ENCODE measurements around the gene TPH2. TPM values are rescaled to one million over a fixed set of nuclear protein-coding genes. Genes with fewer than 3 reads are reported as not detected.

Gene TPH2
- polyA plus RNA-seq, 12 donors, result 0.27 TPM; not detected in 11

DNA sequence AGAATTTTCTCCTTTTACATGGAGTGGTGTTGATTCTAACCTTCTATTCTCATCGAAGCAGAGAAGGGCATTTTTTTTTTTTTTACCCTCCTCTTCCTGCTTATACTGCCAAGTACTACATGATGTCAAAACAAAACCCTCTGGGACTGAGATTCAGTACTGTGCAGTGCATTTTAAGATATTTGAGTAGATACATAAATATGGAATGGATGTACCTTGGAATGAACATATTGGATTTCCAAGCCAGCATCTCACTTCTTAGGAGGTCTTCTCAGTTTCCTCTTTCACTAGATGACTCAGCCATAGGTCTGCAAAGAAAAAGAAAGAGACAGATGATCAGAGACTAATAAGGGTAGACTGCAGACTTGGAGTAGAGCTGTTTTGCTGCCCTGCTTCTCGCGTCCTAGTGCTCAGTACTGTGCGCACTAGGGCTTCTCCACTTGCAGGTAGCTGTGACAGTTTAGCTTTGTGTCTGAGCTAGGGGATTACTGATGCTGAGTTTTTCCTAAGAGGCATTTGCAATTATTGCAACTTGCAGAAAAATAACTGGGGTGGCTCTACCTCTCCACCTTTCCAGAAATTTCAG lies 20.4 kb downstream of the TPH2 start:
- DNase-seq, result no peak

DNA sequence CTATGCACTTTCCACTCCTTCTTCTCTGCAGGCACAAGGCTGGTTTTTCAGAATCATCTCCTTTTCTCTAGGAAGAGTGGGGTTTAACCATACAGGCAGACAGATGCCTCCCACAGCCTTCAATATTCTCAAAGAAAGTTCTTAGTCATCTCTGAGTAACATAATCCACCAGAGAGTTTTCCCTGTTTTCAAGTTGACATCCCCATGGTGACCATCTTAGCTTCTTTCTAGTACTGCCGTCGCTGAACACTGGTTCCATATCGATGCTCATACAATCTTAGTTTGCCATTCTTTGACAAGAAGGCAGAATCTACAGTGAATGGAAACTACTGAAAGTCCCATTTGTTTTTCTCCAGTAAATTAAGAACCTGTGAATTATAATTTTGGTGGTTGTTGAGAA lies 28.6 kb downstream of the TPH2 start:
- DNase-seq, result no peak

- no peak for DNase-seq
Observed at GRCh38 chr12:71969330-71969729, 30.7 kb downstream of the TPH2 start.

- no peak for DNase-seq
Observed at GRCh38 chr12:71970031-71970430, 31.4 kb downstream of the TPH2 start.

DNA sequence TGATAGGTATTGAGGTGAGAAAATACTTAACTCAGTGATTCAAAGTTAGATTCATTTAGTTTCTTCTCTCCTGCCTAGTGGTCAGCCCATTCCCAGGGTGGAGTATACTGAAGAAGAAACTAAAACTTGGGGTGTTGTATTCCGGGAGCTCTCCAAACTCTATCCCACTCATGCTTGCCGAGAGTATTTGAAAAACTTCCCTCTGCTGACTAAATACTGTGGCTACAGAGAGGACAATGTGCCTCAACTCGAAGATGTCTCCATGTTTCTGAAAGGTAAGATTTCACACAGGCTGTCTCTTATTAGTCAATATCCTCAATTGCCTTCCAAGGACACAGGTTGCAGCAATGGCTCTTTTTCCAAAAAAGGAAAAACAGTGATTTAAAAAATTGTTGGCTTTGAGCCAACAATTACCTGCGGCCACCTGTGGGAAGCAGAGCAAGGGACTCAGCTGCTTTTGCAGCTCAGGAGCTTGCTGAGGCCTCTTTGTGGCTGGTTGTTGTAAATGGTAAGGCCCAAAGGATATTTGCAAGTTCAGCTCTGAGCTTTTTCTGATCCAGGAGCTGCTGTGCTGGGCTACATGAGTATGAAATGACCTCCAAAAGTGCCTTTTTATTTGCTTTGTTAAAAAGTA lies 33.9 kb downstream of the TPH2 start:
- no peak for DNase-seq

GRCh38 chr12:71973687-71974086 lies 35.0 kb downstream of the TPH2 start:
- DNase-seq, result no peak

GRCh38 chr12:71980538-71980937 lies 41.9 kb downstream of the TPH2 start:
- DNase-seq, result no peak

DNA sequence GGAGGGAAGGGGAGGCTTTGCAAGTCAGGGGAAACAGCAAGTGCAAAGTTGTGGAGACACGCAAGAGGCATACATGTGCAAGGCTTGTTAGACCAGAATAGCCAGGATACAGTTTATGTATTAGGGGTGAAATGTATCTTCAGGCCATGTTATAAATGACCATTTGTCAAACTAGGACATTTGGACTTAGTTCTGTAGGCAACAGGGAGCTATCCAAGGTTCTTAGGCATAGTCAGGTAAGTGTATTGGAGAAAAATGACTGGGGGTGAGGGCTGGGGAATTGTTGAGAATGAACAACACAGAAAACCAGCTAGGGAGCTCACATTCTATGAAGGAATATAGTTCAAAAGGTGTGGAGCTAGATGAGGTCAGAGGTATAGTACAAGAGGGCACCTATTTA lies 42.5 kb downstream of the TPH2 start:
- no peak for DNase-seq

- DNase-seq, result no peak
Observed at GRCh38 chr12:71994715-71995114, 56.1 kb downstream of the TPH2 start.

GRCh38 chr12:71999795-72000194 lies 61.1 kb downstream of the TPH2 start:
- no peak for DNase-seq

GRCh38 chr12:72000969-72001648 lies 62.5 kb downstream of the TPH2 start:
- DNase-seq, result no peak

GRCh38 chr12:72006766-72007165 lies 68.1 kb downstream of the TPH2 start:
- no peak for DNase-seq

- DNase-seq, result no peak
Observed at GRCh38 chr12:72010356-72010755, 71.7 kb downstream of the TPH2 start.

DNA sequence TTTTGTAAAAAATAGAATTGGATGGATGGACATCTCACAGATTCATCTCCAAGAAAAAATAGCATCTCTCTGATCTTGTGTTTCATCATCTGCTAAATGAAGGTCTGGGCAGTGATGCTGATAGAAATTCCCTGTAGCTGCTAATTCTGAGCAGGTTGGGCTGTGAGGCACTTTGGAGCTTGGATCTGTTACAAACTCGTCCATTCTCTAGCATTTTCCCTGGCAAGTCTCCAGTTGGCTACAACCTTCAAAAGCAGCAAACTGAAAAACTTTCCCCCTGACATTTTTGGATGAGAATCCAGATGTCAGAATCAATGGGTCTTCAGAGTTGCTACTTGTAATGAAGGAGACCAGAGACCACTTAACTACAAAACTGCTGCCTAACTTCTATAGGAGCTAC lies 72.7 kb downstream of the TPH2 start:
- peak; percentile 19 for DNase-seq

GRCh38 chr12:72012874-72013273 lies 74.2 kb downstream of the TPH2 start:
- no peak for DNase-seq

DNA sequence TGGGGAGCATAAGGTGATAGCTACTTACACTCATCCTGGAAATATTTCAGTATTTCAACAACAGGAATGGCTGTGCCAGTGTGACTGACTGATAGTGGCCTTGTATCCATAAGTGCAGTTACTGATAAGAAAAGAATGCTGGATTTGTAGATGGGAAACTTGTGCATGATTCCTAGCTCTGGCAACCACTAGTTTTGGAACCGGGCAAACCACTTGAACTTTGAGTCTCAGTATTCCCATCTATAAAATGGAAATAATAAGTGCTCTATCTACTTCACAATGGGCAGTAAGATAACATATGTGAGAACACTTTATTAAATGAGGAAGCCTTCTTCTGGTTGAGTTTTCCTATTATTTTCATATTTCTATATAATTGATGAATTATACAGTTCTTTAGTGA lies 77.2 kb downstream of the TPH2 start:
- DNase-seq, result no peak

DNA sequence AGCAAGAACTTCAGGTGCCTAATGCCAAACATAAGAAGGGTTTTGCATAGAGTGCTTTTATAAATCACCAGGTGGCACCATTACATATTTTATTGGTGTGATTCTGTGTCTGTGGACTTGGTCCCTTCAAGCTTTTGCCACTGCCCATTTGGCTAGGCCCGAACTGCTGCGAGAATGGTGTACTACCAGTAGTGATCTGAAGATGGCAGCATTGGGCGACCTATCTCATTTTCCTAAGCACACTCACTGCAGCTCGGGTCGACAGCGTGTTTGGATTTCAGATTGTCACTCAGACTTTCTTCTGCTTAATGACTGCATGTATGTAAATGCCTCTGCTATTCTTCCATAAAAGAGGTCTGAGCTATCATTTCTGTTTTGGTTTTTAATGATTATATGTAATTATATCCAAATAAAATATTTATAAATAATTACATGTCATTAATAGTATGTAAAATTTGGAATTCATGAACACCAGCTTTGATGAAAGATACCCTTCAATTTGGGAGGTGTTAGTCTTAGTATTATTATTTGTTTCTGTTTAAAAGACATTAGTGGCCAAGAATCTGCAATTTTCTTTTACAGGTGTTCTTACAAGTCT lies 78.5 kb downstream of the TPH2 start:
- peak; percentile 84 for DNase-seq

- no peak for DNase-seq
Observed at GRCh38 chr12:72018036-72018435, 79.4 kb downstream of the TPH2 start.

DNA sequence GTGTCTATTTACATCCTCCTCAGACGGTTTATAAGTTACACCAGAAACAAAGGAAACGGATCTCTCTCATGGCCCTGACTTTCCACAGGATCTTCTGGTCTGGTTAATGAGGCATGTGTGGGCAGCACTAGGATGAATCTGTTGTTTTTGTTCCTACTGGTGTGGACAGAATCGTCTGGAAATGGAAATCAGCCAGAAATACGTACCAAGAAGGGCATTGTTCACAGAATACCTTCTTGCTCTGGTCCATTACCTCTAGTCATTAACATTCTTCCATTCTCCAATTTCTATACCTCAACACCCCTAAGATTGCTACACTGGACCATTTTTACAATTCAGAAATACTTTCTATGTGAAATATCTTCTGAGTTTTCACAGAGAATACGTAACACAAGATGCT lies 86.0 kb downstream of the TPH2 start:
- DNase-seq, result no peak

- no peak for DNase-seq
Observed at GRCh38 chr12:72025524-72025923, 86.9 kb downstream of the TPH2 start.

GRCh38 chr12:72028966-72029365 lies 90.3 kb downstream of the TPH2 start:
- no peak for DNase-seq

DNA sequence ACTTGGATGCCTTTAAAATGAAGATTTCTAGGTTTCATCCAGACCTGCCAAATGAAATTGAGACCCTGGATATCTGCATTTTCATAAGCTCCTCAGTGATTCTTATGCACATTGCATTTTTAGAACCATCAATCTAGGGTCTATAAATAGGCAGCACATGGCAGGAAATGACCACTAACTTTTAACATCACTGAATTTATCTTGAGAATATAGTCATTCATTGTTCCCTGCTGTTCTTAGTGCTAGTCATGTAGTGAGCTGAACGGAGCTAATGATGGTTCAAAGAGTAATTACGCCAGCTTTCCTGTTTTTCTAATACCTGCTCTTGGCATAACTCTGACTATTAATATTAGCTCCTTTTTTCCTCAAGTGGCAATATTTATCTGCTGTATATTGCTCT lies 91.6 kb downstream of the TPH2 start:
- DNase-seq, result no peak

DNA sequence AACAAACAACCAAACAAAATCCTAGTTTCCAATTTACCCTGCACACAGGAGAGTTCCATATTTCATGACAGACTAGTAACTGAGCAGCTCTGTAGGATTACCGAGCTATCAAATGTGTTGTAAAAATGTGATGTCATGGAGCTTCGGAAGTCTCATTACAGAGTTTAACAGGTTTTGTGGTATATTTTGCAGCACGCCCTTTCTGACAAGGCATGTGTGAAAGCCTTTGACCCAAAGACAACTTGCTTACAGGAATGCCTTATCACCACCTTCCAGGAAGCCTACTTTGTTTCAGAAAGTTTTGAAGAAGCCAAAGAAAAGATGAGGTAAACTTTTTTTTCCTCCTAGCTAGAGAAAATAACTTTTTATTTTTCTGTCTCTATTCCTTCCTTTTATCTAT lies 92.4 kb downstream of the TPH2 start:
- no peak for DNase-seq
